Keratinocyte (primary cell): ENCODE results near the gene ADIPOR1.
"Not testable (repeated sequence)": the region's sequence is repeated elsewhere in the genome, so short reads cannot be mapped to it uniquely, and the experiment has no call there.

Source experiments
- CTCF ChIP-seq, 3 experiments: IDR thresholded peaks in 1 of 3; conservative IDR thresholded peaks in 1 of 3; optimal IDR thresholded peaks in 1 of 3; 2 replicates in 2 of 3; 3 replicates in 1 of 3; pipeline versions ENCODE3 to v1.5.1; 2011; ENCODE audit warnings: low read length in 3 of 3, mild to moderate bottlenecking in 3 of 3, moderate library complexity in 2 of 3, control low read depth in 1 of 3, inconsistent platforms in 1 of 3; ENCODE audit not compliant: insufficient read depth in 2 of 3; ENCODE audit errors: extremely low read depth in 1 of 3
- EZH2 ChIP-seq: IDR thresholded peaks from one replicate; pipeline ENCODE4 v1.6.1; 2012; ENCODE audit warnings: inconsistent platforms, mild to moderate bottlenecking, low read length, moderate library complexity

GRCh38 chr1:202903808-202904207 is 54.3 kb downstream of the ADIPOR1 start:
- not testable (repeated sequence) for TF ChIP-seq CTCF (optimal IDR thresholded peaks at IDR 0.05 in 1 of 3, IDR thresholded peaks at IDR 0.05 in 1 of 3, conservative IDR thresholded peaks at IDR 0.05 in 1 of 3; ENCODE audit: extremely low read depth in 1 of 3, insufficient read depth in 2 of 3, low read length in 3 of 3); EZH2
